Measurements from ENCODE around the gene CTNNA3.

The CTNNA3 gene

GRCh38 chr10:67173787-67174186, 522.2 kb downstream of the CTNNA3 start:
- TF ChIP-seq, protein P1, sequence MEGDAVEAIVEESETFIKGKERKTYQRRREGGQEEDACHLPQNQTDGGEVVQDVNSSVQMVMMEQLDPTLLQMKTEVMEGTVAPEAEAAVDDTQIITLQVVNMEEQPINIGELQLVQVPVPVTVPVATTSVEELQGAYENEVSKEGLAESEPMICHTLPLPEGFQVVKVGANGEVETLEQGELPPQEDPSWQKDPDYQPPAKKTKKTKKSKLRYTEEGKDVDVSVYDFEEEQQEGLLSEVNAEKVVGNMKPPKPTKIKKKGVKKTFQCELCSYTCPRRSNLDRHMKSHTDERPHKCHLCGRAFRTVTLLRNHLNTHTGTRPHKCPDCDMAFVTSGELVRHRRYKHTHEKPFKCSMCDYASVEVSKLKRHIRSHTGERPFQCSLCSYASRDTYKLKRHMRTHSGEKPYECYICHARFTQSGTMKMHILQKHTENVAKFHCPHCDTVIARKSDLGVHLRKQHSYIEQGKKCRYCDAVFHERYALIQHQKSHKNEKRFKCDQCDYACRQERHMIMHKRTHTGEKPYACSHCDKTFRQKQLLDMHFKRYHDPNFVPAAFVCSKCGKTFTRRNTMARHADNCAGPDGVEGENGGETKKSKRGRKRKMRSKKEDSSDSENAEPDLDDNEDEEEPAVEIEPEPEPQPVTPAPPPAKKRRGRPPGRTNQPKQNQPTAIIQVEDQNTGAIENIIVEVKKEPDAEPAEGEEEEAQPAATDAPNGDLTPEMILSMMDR (conservative IDR thresholded peaks at IDR 0.05; ENCODE audit: low read length): no peak
- no peak overlapping the region for H3K4me3 ChIP-seq (ENCODE audit: low read length)
- DNase-seq (ENCODE audit: low read depth): no peak

- TF ChIP-seq, protein P1 (conservative IDR thresholded peaks at IDR 0.05; ENCODE audit: low read length): no peak
- DNase-seq (ENCODE audit: low read depth): no peak
- H3K4me3 ChIP-seq (ENCODE audit: low read length): no peak overlapping the region
These were observed 524.0 kb downstream of the CTNNA3 start for GRCh38 chr10:67171970-67172369.

DNA sequence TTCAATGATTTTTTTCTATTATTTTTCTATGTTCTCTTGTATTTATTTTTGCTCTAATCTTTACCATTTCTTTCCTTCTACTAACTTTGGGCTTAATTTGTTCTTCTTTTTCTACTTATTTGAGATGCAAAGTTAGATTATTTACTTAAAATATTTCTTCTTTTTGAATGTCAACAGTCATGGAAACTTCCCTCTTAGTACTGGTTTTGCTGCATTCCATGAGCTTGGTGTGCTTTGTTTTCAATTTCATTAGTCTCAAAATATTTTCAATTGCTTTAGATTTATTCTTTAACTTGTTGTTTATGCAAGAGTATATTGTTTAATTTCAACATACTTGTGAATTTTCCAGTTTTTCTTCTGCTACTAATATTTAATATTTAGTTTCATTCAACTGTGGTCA, 539.8 kb downstream of the CTNNA3 start:
- no peak overlapping the region for H3K4me3 ChIP-seq (ENCODE audit: low read length)
- TF ChIP-seq, protein P1 (conservative IDR thresholded peaks at IDR 0.05; ENCODE audit: low read length): no peak
- DNase-seq (ENCODE audit: low read depth): no peak

- TF ChIP-seq, protein P1 (conservative IDR thresholded peaks at IDR 0.05; ENCODE audit: low read length): no peak
- no peak overlapping the region for H3K4me3 ChIP-seq (ENCODE audit: low read length)
- no peak for DNase-seq (ENCODE audit: low read depth)
These were observed 544.5 kb downstream of the CTNNA3 start for GRCh38 chr10:67151471-67151870.

- TF ChIP-seq, protein P1 (conservative IDR thresholded peaks at IDR 0.05; ENCODE audit: low read length): no peak
- no peak for DNase-seq (ENCODE audit: low read depth)
- no peak overlapping the region for H3K4me3 ChIP-seq (ENCODE audit: low read length)
These were observed 551.5 kb downstream of the CTNNA3 start for GRCh38 chr10:67144530-67144929.

- DNase-seq (ENCODE audit: low read depth): no peak
- TF ChIP-seq, protein P1 (conservative IDR thresholded peaks at IDR 0.05; ENCODE audit: low read length): no peak
These were observed 554.7 kb downstream of the CTNNA3 start for GRCh38 chr10:67141300-67141699.

DNA sequence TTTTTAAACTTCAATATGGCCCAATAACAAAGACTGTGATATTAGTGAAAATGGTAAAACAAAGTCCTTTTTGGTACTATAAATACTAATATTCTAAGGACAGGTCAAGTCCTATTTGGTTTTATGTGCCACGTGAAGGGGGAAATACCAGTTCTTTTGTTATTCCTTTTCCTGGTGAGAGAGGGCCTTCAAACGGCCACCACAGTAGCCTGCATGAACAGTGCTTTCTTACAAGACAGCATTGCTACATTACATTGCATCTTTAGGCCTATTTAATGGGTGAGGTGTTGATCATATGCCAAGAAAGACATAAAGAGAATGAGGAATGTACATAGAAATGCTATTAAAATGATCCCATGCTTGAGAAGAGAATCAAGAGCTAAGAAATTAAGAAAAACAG, 555.4 kb downstream of the CTNNA3 start:
- DNase-seq (ENCODE audit: low read depth): no peak
- TF ChIP-seq, protein P1 (conservative IDR thresholded peaks at IDR 0.05; ENCODE audit: low read length): no peak
- H3K4me3 ChIP-seq (ENCODE audit: low read length): no peak overlapping the region

More at GRCh38 chr10:67141300-67141699, 554.7 kb downstream of the CTNNA3 start:
- no peak overlapping the region for H3K4me3 ChIP-seq (ENCODE audit: low read length)
